Muscle of leg (tissue), 11 donors: Measurements from ENCODE around the gene KCNQ1. TPM values are rescaled to one million over a fixed set of nuclear protein-coding genes. Genes with fewer than 3 reads are reported as not detected.

Source experiments
- DNase-seq: peaks from one replicate; pipeline ENCODE4 v3.0.0; 2013
- H3K27ac ChIP-seq: one replicate; pipeline ENCODE4 v1.5.1; 2013; ENCODE audit warnings: mild to moderate bottlenecking, low read length, control low read depth
- H3K27me3 ChIP-seq: one replicate; pipeline ENCODE4 v1.6.1; 2013; ENCODE audit warnings: low read length; ENCODE audit not compliant: control insufficient read depth, insufficient read depth
- H3K36me3 ChIP-seq: one replicate; pipeline ENCODE4 v1.6.1; 2013; ENCODE audit warnings: low read length; ENCODE audit not compliant: control insufficient read depth, insufficient read depth
- H3K4me1 ChIP-seq: one replicate; pipeline ENCODE4 v1.6.1; 2013; ENCODE audit warnings: low read length; ENCODE audit not compliant: control insufficient read depth, insufficient read depth
- H3K4me3 ChIP-seq: one replicate; pipeline ENCODE4 v1.5.1; 2013; ENCODE audit warnings: low read length, control low read depth
- H3K9me3 ChIP-seq: replicated peaks from 2 replicates; pipeline ENCODE4 v1.6.1; 2013; ENCODE audit warnings: low read depth, low read length; ENCODE audit not compliant: control insufficient read depth
- WGBS: methylation state at CpG from one replicate; pipeline ENCODE4 v1.1.5; 2013; ENCODE audit warnings: missing lambda C conversion rate; ENCODE audit not compliant: insufficient coverage; 5-methylcytosine and 5-hydroxymethylcytosine counted together
- polyA plus RNA-seq, 8 donors: library from polyadenylated mRNA; unstranded; fragments of 120-200 nt; gene quantifications; one replicate each; pipeline versions ENCODE4 v1.2.1 to v1.2.3, GENCODE V29; 2013; ENCODE audit warnings: inconsistent platforms in 1 of 8, low replicate concordance in 1 of 8; ENCODE audit not compliant: insufficient read length in 8 of 8, insufficient read depth in 1 of 8
- total RNA-seq: library from RNA; stranded (reverse); fragments of 120-200 nt; gene quantifications from one replicate; pipeline ENCODE4 v1.2.4, GENCODE V29; 2013

The KCNQ1 gene
- total and polyA plus RNA-seq, 9 donors: 0.84 to 4.1 (median 2.6) TPM

- Histone ChIP-seq H3K36me3 (no peaks in the 10 kb centered on the region), H3K9me3 (peaks cover 9% of the 10 kb centered on the region), H3K4me3 (no peak overlapping the region), H3K27ac (peak overlapping the region; percentile 84), H3K27me3 (peaks cover 2% of the 10 kb centered on the region), H3K4me1 (peaks cover 79% of the 10 kb centered on the region)
- peak; percentile 95 for DNase-seq
- 50% methylated on average over 19 of the region's 27 CpGs for WGBS
Observed at GRCh38 chr11:2725368-2726300, 280.8 kb downstream of the KCNQ1 start.

- DNase-seq: no peak
- peaks cover 86% of the 10 kb centered on the region for H3K4me1 ChIP-seq
- no peak overlapping the region for H3K27ac ChIP-seq
- H3K4me3 ChIP-seq: no peak overlapping the region
- peaks cover 9% of the 10 kb centered on the region for H3K9me3 ChIP-seq
- H3K36me3 ChIP-seq: no peaks in the 10 kb centered on the region
- WGBS: 100% methylated on average over 3 of the region's 4 CpGs
- H3K27me3 ChIP-seq: peaks cover 2% of the 10 kb centered on the region
Observed at GRCh38 chr11:2726964-2727363, 282.2 kb downstream of the KCNQ1 start.

- 91% methylated on average over 13 of the region's 17 CpGs for WGBS
- Histone ChIP-seq H3K27me3 (peaks cover 2% of the 10 kb centered on the region), H3K9me3 (peaks cover 9% of the 10 kb centered on the region), H3K4me3 (no peak overlapping the region), H3K4me1 (peaks cover 76% of the 10 kb centered on the region), H3K36me3 (no peaks in the 10 kb centered on the region), H3K27ac (no peak overlapping the region)
- DNase-seq: no peak
Observed at GRCh38 chr11:2728128-2728662, 283.4 kb downstream of the KCNQ1 start.

GRCh38 chr11:2728663-2729332 is 284.0 kb downstream of the KCNQ1 start:
- Histone ChIP-seq H3K4me3 (no peak overlapping the region), H3K27me3 (peaks cover 2% of the 10 kb centered on the region), H3K9me3 (peaks cover 9% of the 10 kb centered on the region), H3K27ac (no peak overlapping the region), H3K4me1 (peaks cover 73% of the 10 kb centered on the region), H3K36me3 (no peaks in the 10 kb centered on the region)
- WGBS: 78% methylated on average over 10 of the region's 18 CpGs
- DNase-seq: no peak

- WGBS: 91% methylated on average over 9 of the region's 9 CpGs
- no peak overlapping the region for H3K4me3 ChIP-seq
- H3K27me3 ChIP-seq: peaks cover 2% of the 10 kb centered on the region
- no peak for DNase-seq
- peak overlapping the region; percentile 51 for H3K27ac ChIP-seq
- H3K36me3 ChIP-seq: no peaks in the 10 kb centered on the region
- peaks cover 71% of the 10 kb centered on the region for H3K4me1 ChIP-seq
- H3K9me3 ChIP-seq: peaks cover 9% of the 10 kb centered on the region
Observed at GRCh38 chr11:2729841-2730240, 285.0 kb downstream of the KCNQ1 start.

- H3K36me3 ChIP-seq: no peaks in the 10 kb centered on the region
- DNase-seq: no peak
- H3K27ac ChIP-seq: peak overlapping the region; percentile 51
- peaks cover 2% of the 10 kb centered on the region for H3K27me3 ChIP-seq
- H3K9me3 ChIP-seq: peaks cover 9% of the 10 kb centered on the region
- no peak overlapping the region for H3K4me3 ChIP-seq
- peaks cover 66% of the 10 kb centered on the region for H3K4me1 ChIP-seq
- WGBS: 53% methylated on average over 9 of the region's 16 CpGs
Observed at GRCh38 chr11:2730272-2731129, 285.7 kb downstream of the KCNQ1 start.

- H3K4me1 ChIP-seq: peaks cover 56% of the 10 kb centered on the region
- H3K36me3 ChIP-seq: no peaks in the 10 kb centered on the region
- 88% methylated on average over 19 of the region's 28 CpGs for WGBS
- peaks cover 3% of the 10 kb centered on the region for H3K27me3 ChIP-seq
- no peak overlapping the region for H3K4me3 ChIP-seq
- no peak overlapping the region for H3K27ac ChIP-seq
- DNase-seq: no peak
- peaks cover 9% of the 10 kb centered on the region for H3K9me3 ChIP-seq
Observed at GRCh38 chr11:2731130-2732125, 286.6 kb downstream of the KCNQ1 start.

- H3K27ac ChIP-seq: no peak overlapping the region
- peaks cover 3% of the 10 kb centered on the region for H3K27me3 ChIP-seq
- H3K36me3 ChIP-seq: no peaks in the 10 kb centered on the region
- peaks cover 1% of the 10 kb centered on the region for H3K9me3 ChIP-seq
- no peak overlapping the region for H3K4me3 ChIP-seq
- DNase-seq: no peak
- WGBS: 88% methylated on average over 30 of the region's 32 CpGs
- peaks cover 60% of the 10 kb centered on the region for H3K4me1 ChIP-seq
Observed at GRCh38 chr11:2732261-2732939, 287.6 kb downstream of the KCNQ1 start.
